ENCODE data around the gene KCND2.

GRCh38 chr7:120360918-120361317 lies 87.9 kb downstream of the KCND2 start:
- no peak for TF ChIP-seq CTCF (conservative IDR thresholded peaks at IDR 0.05; ENCODE audit: low read length)
- TF ChIP-seq EZH2phosphoT487 (IDR thresholded peaks at IDR 0.05; ENCODE audit: borderline replicate concordance, low read depth, low read length) = no peak
